SU-DHL-6 (cell line): Measurements from ENCODE around the gene TRRAP.

Experiments used
- EZH2phosphoT487 ChIP-seq: fragments of 200-600 bp; sonication (generic), shearing (Covaris generic); conservative IDR thresholded peaks from 2 replicates; pipeline ENCODE4 v1.6.1; 2018; ENCODE audit warnings: mild to moderate bottlenecking, antibody characterized with exemption, low read length, moderate library complexity, mixed read lengths
- TF ChIP-seq, protein P1 (sequence below): fragments of 200-600 bp; sonication (generic); IDR thresholded peaks from one replicate; pipeline ENCODE4 v1.5.1; 2017; ENCODE audit warnings: antibody characterized with exemption, mild to moderate bottlenecking, low read length, moderate library complexity; ENCODE audit not compliant: insufficient read depth, poor library complexity, severe bottlenecking

DNA sequence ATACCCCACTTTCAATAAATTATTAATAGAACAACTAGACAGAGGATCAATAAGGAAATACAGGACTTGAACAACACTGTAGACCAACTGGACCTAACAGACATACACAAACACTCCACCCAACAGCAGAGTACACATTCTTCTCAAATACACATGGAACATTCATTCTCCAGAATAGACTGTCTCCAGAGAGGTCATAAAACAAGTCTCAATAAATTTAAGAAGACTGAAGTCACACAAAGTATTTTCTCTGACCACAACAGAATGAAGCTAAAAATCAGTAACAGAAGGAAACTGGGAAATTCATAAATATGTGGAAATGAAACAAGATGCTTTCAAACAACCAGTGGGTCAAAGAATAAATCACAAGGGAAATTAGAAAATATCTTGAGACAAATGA is 145.7 kb downstream of the TRRAP start:
- TF ChIP-seq, protein P1, sequence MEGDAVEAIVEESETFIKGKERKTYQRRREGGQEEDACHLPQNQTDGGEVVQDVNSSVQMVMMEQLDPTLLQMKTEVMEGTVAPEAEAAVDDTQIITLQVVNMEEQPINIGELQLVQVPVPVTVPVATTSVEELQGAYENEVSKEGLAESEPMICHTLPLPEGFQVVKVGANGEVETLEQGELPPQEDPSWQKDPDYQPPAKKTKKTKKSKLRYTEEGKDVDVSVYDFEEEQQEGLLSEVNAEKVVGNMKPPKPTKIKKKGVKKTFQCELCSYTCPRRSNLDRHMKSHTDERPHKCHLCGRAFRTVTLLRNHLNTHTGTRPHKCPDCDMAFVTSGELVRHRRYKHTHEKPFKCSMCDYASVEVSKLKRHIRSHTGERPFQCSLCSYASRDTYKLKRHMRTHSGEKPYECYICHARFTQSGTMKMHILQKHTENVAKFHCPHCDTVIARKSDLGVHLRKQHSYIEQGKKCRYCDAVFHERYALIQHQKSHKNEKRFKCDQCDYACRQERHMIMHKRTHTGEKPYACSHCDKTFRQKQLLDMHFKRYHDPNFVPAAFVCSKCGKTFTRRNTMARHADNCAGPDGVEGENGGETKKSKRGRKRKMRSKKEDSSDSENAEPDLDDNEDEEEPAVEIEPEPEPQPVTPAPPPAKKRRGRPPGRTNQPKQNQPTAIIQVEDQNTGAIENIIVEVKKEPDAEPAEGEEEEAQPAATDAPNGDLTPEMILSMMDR = no peak
- no peak for TF ChIP-seq EZH2phosphoT487
